Body of pancreas (tissue), 4 donors: ENCODE results near the gene PRR19. TPM values are rescaled to one million over a fixed set of nuclear protein-coding genes. Genes with fewer than 3 reads are reported as not detected.

Experiments
- ATAC-seq: fragments of 150-250 bp; one replicate; pipeline ENCODE4 v1.9.1; 2016
- DNase-seq, 4 donors: peaks; one replicate each; pipeline ENCODE4 v3.0.0-alpha.2; 2019
- H3K27ac ChIP-seq, 4 donors: fragments of 200-600 bp; sonication (generic); 1 replicate in 3 of 4; 2 replicates in 1 of 4; pipeline versions ENCODE4 v1.5.1 to v1.6.1; 2016 to 2019; ENCODE audit warnings: mild to moderate bottlenecking in 1 of 4, mixed read lengths in 1 of 4, moderate library complexity in 1 of 4
- H3K27me3 ChIP-seq, 2 donors: fragments of 200-600 bp; sonication (generic); one replicate each; pipeline ENCODE4 v1.6.0; 2016; ENCODE audit warnings: mild to moderate bottlenecking in 1 of 2
- H3K36me3 ChIP-seq, 2 donors: fragments of 200-600 bp; sonication (generic); replicated peaks in 1 of 2; 2 replicates each; pipeline ENCODE4 v1.5.1; 2016; ENCODE audit warnings: low read depth in 2 of 2; ENCODE audit not compliant: insufficient read depth in 1 of 2
- H3K4me1 ChIP-seq: fragments of 200-600 bp; sonication (generic); one replicate; pipeline ENCODE4 v1.6.0; 2016
- H3K4me3 ChIP-seq, 2 donors: fragments of 200-600 bp; sonication (generic); 1 replicate in 1 of 2; 2 replicates in 1 of 2; pipeline ENCODE4 v1.5.1; 2016 to 2019
- H3K9me3 ChIP-seq, 3 donors: fragments of 200-600 bp; sonication (generic); 1 replicate in 2 of 3; 2 replicates in 1 of 3; pipeline ENCODE4 v1.5.1; 2016
- POLR2A ChIP-seq, 3 donors: fragments of 450-650 bp; IDR thresholded peaks; one replicate each; pipeline ENCODE4 v1.6.1; 2016; ENCODE audit warnings: antibody characterized with exemption in 3 of 3, mild to moderate bottlenecking in 2 of 3
- WGBS, 2 donors: methylation state at CpG; one replicate each; pipeline ENCODE4 v1.1.5; 2017; 5-methylcytosine and 5-hydroxymethylcytosine counted together
- intact Hi-C: fragments of 100-400 bp; cut with DNase I; formaldehyde crosslinking; loops from one replicate; pipeline ENCODE4 v1.15.1; 2023
- total RNA-seq, 2 donors: library from RNA; depleted of rRNA; stranded (reverse); fragments of >200 nt; gene quantifications; one replicate each; pipeline ENCODE4 v1.1.0, GENCODE V29; 2016
- TF ChIP-seq, protein P1 (sequence below), 7 experiments: fragments of 450-650 bp in 4 of 7; fragments of 200-600 bp in 3 of 7; sonication (generic) in 3 of 7; IDR thresholded peaks; one replicate each; pipeline ENCODE4 v1.5.1; 2016 to 2019; ENCODE audit warnings: antibody characterized with exemption in 7 of 7

Gene PRR19, protein sequence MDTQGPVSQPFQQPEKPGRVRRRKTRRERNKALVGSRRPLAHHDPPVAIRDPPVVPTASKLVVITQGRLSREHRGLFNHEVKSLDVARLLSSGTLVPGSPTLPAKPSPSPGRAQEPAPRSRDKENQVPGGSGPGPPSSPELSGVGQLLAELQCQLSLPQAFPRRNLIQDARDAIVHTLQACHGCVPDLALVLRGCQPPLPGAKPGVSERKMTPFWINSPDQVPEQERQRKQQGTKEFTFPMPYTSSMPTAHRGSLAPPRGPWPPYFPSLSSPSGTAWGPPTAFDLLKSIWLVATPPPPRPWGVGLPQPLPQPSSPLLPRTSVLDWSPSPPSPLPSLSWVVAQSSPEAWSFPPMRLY
- under 1 TPM in 1 of 2 donors, not detected in 1; 0.52 TPM for total RNA-seq

DNA sequence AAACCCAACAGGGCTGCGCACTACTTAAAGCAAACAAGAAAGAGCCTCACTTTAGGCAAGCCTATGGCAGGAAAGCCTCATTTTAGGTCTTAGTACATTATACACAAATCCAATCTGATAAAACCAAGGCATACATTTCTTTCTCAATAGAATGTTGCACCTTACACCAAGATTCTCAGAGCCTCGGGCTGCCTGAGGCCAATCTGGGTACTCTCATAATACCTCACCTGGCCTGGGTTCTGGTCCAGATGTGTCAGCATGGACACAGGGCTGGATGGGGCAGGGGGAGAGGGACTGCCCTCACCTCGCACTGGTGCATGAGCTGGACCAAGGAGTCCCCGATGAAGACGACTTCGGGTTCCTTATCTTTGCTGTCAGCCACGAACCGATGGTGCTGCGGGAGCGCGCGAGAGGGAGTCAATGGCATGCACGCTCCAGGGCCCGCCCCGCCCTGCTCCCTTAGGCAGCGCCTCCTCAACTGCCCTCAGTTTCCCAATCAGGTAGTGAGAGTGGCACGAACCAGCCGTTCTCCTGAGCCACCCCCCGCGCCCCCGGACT is at the start of gene PRR19:
PRR19 (plus strand) TSS at position 487 of the 558 bp plus-strand sequence. CDS start 7,453 bp downstream, outside the sequence.
- peak; percentile 11 for ATAC-seq
- Histone ChIP-seq H3K4me3 (peak within 1 kb of the TSS; percentile 44 to 70), H3K27ac (peak within 1 kb of the TSS; percentile 19 to 74 (median 61)), H3K36me3 (no peaks in the 10 kb centered on the region), H3K27me3 (no peaks in the 10 kb centered on the region), H3K9me3 (no peaks in the 10 kb centered on the region), H3K4me1 (peaks cover 20% of the 10 kb centered on the region)
- WGBS, 2 donors: 6 to 50% methylated on average over 2 to 21 of the region's 21 CpGs
- intact Hi-C loops: no loop called here
- no peak for DNase-seq
- TF ChIP-seq POLR2A (IDR thresholded peaks at IDR 0.05): no peak
- TF ChIP-seq, protein P1, sequence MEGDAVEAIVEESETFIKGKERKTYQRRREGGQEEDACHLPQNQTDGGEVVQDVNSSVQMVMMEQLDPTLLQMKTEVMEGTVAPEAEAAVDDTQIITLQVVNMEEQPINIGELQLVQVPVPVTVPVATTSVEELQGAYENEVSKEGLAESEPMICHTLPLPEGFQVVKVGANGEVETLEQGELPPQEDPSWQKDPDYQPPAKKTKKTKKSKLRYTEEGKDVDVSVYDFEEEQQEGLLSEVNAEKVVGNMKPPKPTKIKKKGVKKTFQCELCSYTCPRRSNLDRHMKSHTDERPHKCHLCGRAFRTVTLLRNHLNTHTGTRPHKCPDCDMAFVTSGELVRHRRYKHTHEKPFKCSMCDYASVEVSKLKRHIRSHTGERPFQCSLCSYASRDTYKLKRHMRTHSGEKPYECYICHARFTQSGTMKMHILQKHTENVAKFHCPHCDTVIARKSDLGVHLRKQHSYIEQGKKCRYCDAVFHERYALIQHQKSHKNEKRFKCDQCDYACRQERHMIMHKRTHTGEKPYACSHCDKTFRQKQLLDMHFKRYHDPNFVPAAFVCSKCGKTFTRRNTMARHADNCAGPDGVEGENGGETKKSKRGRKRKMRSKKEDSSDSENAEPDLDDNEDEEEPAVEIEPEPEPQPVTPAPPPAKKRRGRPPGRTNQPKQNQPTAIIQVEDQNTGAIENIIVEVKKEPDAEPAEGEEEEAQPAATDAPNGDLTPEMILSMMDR (IDR thresholded peaks at IDR 0.05): no peak

DNA sequence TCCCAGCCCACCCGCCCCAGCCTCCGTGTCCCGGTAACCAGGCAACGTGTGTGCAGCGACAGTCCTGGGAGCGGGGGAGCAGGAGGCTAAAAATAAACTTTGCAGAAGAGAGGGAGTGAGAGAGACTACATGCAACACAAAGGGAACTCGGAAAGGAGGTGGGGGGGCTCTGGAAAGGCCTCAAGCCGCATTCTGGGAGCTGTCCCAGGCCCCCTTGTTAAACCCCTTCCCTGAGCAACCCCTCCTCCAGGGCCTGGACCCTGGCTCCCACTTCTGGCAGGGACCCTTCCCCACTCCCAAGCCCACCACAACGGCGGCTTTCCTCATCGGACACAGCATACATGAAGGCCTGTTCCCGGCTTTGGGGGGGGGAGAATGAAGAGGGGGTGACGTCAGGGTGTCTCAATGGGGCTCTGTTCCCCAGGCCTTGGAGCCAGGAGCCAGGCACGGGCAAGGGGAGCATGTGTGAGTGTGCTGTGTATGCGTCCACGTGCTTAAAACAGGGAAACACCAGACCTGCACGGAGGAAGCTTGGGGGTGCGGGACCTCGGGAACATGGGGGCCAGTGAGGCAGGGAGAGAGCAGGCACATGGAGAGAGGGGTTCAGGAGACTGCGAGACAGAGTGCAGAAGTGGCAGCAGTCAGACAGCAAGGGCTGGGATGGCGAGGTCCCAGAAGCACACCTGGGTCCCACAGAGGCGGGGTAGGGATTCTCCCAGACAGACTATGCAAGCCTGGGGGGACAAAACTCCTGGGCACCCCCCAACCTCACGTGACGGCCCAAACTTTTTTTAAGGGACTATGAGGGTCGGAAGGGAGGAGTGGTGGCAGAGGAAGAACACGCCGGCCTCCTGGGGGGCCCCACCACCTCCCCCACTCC is 49.3 kb upstream of the PRR19 start:
- 4 to 8% methylated on average over 26 to 27 of the region's 27 CpGs for WGBS, 2 donors

DNA sequence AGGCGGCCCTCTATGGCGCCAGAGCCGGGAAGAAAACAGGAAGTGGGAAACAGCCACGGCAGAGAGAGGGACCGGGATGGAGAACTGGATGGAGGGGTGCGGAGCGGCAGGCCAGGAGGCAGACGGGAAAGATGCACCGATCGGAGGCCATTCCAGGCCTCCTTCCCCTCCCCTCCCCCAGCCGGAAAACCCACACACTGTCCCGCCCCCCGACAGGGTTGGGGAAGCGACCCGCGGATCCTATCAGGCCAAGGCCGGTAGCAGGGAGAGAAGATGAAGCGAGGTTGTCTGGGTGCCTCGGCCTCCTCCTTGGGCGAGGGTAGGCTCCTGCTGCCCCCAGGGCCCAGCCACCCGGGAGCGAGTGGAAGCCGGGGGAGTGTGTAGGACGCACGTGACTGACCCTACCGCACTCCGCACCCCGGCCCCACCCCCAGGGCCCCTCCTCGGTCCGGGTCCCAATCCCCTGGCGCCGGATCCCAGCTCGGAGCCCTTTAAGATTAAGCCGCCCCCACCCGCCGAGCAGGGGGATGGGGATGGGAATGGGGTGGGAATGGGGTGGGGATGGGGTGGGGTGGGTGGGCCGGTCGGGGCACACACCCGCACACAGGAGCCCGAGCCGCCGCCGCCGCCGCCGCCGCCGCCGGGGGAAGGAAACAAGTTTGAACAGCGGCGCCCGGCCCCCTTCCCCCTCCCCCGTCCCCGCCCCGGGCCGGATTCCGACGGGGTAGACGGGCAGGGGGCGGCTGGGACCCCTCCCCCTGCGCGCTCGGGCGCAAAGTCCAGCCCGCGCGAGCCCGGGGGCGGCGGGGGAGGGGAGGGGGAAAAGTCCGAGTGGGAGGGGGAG is 48.5 kb upstream of the PRR19 start:
- Histone ChIP-seq H3K9me3 (no peaks in the 10 kb centered on the region), H3K4me1 (peaks cover 36% of the 10 kb centered on the region), H3K4me3 (peak overlapping the region; percentile 61 to 92), H3K36me3 (peaks cover 0 to 5% of the 10 kb centered on the region in 2 donors), H3K27me3 (no peaks in the 10 kb centered on the region), H3K27ac (peak overlapping the region; percentile 94 to 99 (median 98))
- DNase-seq: peak; percentile 59 to 72 (median 62)
- intact Hi-C loops: no loop called here
- peak; percentile 12 for ATAC-seq
- 0% methylated on average over 5 to 52 of the region's 71 CpGs for WGBS, 2 donors
- TF ChIP-seq POLR2A (IDR thresholded peaks at IDR 0.05): peak in 1 of 3 donors; percentile 33
- TF ChIP-seq, protein P1 (IDR thresholded peaks at IDR 0.05): no peak

More for the DNA sequence above, 49.3 kb upstream of the PRR19 start:
- Histone ChIP-seq H3K9me3 (no peaks in the 10 kb centered on the region), H3K27me3 (no peaks in the 10 kb centered on the region), H3K4me3 (peak overlapping the region; percentile 61 to 92), H3K4me1 (peaks cover 36% of the 10 kb centered on the region), H3K27ac (peak overlapping the region; percentile 94 to 99 (median 98)), H3K36me3 (peaks cover 0 to 9% of the 10 kb centered on the region in 2 donors)
- intact Hi-C loops: no loop called here
- peak in 2 of 3 donors; percentile 35 to 42 for TF ChIP-seq POLR2A (IDR thresholded peaks at IDR 0.05)
- TF ChIP-seq, protein P1 (IDR thresholded peaks at IDR 0.05): no peak
- DNase-seq: peak; percentile 56 to 65 (median 60)
- ATAC-seq: peak; percentile 7
